Tibial artery (tissue), 4 donors: ENCODE data around the gene MZT2A.
"Not testable (repeated sequence)": the region's sequence is repeated elsewhere in the genome, so short reads cannot be mapped to it uniquely, and the experiment has no call there.

Source experiments
- DNase-seq, 2 donors: peaks; one replicate each; pipeline ENCODE4 v3.0.0-alpha.2; 2019
- H3K27ac ChIP-seq, 2 donors: fragments of 200-600 bp; sonication (generic) in 1 of 2; 1 replicate in 1 of 2; 2 replicates in 1 of 2; pipeline ENCODE4 v1.5.1; 2018 to 2019; ENCODE audit warnings: mild to moderate bottlenecking in 1 of 2
- H3K27me3 ChIP-seq, 2 donors: fragments of 200-600 bp; sonication (generic) in 1 of 2; one replicate each; pipeline versions ENCODE4 v1.5.1 to v1.6.0; 2016 to 2019
- H3K36me3 ChIP-seq, 3 donors: fragments of 200-600 bp; sonication (generic) in 2 of 3; one replicate each; pipeline ENCODE4 v1.5.1; 2016 to 2019; ENCODE audit warnings: mild to moderate bottlenecking in 2 of 3
- H3K4me1 ChIP-seq, 4 donors: fragments of 200-600 bp; sonication (generic) in 2 of 4; 1 replicate in 3 of 4; 2 replicates in 1 of 4; pipeline ENCODE4 v1.5.1; 2016 to 2019
- H3K4me3 ChIP-seq, 2 donors: fragments of 200-600 bp; sonication (generic) in 1 of 2; 1 replicate in 1 of 2; 2 replicates in 1 of 2; pipeline ENCODE4 v1.5.1; 2018 to 2019; ENCODE audit warnings: mild to moderate bottlenecking in 2 of 2
- H3K9me3 ChIP-seq, 3 donors: fragments of 200-600 bp; sonication (generic) in 1 of 3; one replicate each; pipeline ENCODE4 v1.5.1; 2016 to 2019
- intact Hi-C: fragments of 100-400 bp; cut with DNase I; formaldehyde crosslinking; loops from one replicate; pipeline ENCODE4 v1.15.0; 2023; ENCODE audit warnings: low total_unique reads
- TF ChIP-seq, protein P1 (sequence below), 2 experiments: fragments of 200-600 bp in 1 of 2; fragments of 450-650 bp in 1 of 2; IDR thresholded peaks; one replicate each; pipeline ENCODE4 v1.5.1; 2017 to 2019; ENCODE audit warnings: antibody characterized with exemption in 2 of 2, mild to moderate bottlenecking in 1 of 2, moderate library complexity in 1 of 2

Gene MZT2A

DNA sequence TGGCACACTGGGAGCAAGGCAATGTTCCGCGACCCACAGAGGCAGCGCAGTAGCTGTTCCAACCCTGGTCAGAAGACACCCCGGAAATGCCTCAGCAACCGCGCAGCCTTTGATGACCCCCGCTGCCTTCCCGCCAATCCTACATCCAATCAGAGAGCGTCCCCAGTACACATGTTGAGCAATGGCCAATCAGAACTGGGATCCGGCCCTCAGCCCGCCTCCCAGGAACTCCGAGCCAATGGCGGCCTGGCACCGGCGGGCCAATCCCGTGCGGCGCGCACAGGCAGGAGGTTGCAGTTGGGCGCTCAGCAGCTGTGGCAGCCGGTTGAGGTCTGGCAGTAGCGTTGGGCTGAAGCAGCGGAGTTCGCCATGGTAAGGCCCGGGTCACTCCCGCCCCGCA is 16.4 kb downstream of the MZT2A start, which contains the start of gene TUBA3D:
TSS of gene TUBA3D (plus strand) at position 289 of the 400 bp plus-strand sequence. CDS start at position 370, 81 bp downstream.
- H3K4me1 ChIP-seq, result no peaks in the 10 kb centered on the region

DNA sequence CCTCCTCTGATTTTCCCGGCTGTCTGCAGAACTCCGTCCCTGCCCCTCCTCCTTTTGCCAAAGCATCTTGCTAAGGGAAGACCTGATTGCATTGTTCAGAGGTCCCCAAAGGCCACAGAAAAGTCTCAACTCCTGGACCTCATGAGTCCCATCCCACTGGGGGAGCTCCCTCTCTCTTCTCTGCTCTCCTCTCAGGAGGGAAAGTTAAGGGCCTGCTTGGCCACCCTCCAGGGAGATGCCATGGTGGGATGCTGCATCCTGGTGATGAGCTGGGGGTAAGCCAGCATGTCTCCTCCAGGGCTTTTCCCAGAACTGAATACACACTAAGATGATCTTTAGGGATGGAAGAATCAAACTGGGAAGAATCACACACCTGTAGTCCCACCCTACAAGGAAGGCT is 18.9 kb downstream of the MZT2A start:
- H3K4me1 ChIP-seq, H3K4me3 ChIP-seq, H3K36me3 ChIP-seq, intact Hi-C loops, H3K27ac ChIP-seq, H3K9me3 ChIP-seq, DNase-seq, H3K27me3 ChIP-seq: not testable (repeated sequence)

More for the DNA sequence above, 16.4 kb downstream of the MZT2A start, which contains the start of gene TUBA3D:
- intact Hi-C loops, result no loop called here
- peak in 1 of 2 donors; percentile 38 for DNase-seq
- Histone ChIP-seq H3K9me3 (no peaks in the 10 kb centered on the region), H3K27me3 (no peaks in the 10 kb centered on the region), H3K36me3 (peaks cover 0 to 10% (median 0%) of the 10 kb centered on the region in 3 donors), H3K27ac (no peak within 1 kb of the TSS), H3K4me3 (no peak within 1 kb of the TSS)
- TF ChIP-seq, protein P1, sequence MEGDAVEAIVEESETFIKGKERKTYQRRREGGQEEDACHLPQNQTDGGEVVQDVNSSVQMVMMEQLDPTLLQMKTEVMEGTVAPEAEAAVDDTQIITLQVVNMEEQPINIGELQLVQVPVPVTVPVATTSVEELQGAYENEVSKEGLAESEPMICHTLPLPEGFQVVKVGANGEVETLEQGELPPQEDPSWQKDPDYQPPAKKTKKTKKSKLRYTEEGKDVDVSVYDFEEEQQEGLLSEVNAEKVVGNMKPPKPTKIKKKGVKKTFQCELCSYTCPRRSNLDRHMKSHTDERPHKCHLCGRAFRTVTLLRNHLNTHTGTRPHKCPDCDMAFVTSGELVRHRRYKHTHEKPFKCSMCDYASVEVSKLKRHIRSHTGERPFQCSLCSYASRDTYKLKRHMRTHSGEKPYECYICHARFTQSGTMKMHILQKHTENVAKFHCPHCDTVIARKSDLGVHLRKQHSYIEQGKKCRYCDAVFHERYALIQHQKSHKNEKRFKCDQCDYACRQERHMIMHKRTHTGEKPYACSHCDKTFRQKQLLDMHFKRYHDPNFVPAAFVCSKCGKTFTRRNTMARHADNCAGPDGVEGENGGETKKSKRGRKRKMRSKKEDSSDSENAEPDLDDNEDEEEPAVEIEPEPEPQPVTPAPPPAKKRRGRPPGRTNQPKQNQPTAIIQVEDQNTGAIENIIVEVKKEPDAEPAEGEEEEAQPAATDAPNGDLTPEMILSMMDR (IDR thresholded peaks at IDR 0.05), result no peak

- H3K36me3 ChIP-seq, intact Hi-C loops, H3K4me3 ChIP-seq, DNase-seq, H3K27me3 ChIP-seq, H3K9me3 ChIP-seq, H3K27ac ChIP-seq, H3K4me1 ChIP-seq: not testable (repeated sequence)
Observed at GRCh38 chr2:131471624-131472023, 20.6 kb downstream of the MZT2A start.

- H3K9me3 ChIP-seq, intact Hi-C loops, H3K36me3 ChIP-seq, DNase-seq, H3K27me3 ChIP-seq, H3K27ac ChIP-seq, H3K4me3 ChIP-seq, H3K4me1 ChIP-seq: not testable (repeated sequence)
Observed at GRCh38 chr2:131470944-131471343, 21.3 kb downstream of the MZT2A start.

GRCh38 chr2:131467722-131468121 is 24.5 kb downstream of the MZT2A start:
- H3K9me3 ChIP-seq, H3K27me3 ChIP-seq, H3K4me1 ChIP-seq, H3K4me3 ChIP-seq, intact Hi-C loops, DNase-seq, H3K27ac ChIP-seq: not testable (repeated sequence)
- H3K36me3 ChIP-seq, result peaks cover 0 to 10% (median 0%) of the 10 kb centered on the region in 3 donors

DNA sequence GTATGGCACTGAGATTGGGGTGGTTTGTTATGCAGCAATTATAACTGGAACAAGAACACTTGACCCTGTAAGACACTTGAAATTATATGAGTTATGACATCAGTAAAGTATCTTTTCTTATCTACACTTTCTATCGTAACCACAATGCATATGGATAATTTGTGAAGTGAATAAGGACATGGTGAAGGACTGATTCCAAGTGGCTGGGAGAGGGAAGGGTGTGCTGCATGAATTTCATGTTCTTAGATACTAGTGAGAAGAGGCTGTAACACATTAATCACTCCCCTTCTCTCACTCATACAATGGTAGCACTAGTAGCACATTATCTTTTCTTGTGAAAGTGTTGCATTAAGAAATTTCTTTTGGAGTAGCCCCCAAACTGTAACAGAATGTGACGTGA is 37.3 kb downstream of the MZT2A start:
- H3K9me3 ChIP-seq, intact Hi-C loops, H3K27ac ChIP-seq, H3K27me3 ChIP-seq, H3K4me1 ChIP-seq, DNase-seq, H3K36me3 ChIP-seq, H3K4me3 ChIP-seq: not testable (repeated sequence)

- DNase-seq, H3K4me1 ChIP-seq, H3K9me3 ChIP-seq, H3K36me3 ChIP-seq, intact Hi-C loops, H3K27me3 ChIP-seq, H3K27ac ChIP-seq, H3K4me3 ChIP-seq: not testable (repeated sequence)
Observed at GRCh38 chr2:131451265-131451949, 40.8 kb downstream of the MZT2A start.

- DNase-seq, H3K27ac ChIP-seq, H3K4me3 ChIP-seq, H3K9me3 ChIP-seq, intact Hi-C loops, H3K4me1 ChIP-seq, H3K27me3 ChIP-seq, H3K36me3 ChIP-seq: not testable (repeated sequence)
Observed at GRCh38 chr2:131447981-131448380, 44.2 kb downstream of the MZT2A start.

DNA sequence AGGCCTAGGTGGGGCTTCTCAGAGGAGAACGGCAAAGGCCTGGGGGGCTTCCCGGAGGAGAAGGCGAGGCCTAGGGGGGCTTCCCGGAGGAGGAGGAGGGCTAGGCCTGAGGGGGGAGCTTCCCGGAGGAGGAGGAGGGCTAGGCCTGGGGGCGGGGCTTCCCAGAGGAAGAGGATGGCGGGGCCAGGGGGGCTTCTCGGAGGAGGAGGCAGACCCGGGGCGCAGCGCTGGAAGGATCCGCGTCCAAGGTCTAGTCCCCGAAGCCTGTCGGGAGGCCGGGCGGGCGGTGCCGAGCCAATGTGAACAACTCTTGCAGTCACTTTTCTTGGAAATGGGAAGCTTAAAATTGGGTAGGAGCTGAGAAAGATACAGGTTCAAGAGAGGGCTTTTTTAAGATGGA is 46.3 kb downstream of the MZT2A start:
- H3K27me3 ChIP-seq, result peaks cover 0 to 2% of the 10 kb centered on the region in 2 donors
- H3K27ac ChIP-seq, result no peak overlapping the region
- TF ChIP-seq, protein P1 (IDR thresholded peaks at IDR 0.05), result no peak
- H3K9me3 ChIP-seq, result no peaks in the 10 kb centered on the region
- no peak for DNase-seq
- intact Hi-C loops, result no loop called here
- no peaks in the 10 kb centered on the region for H3K4me1 ChIP-seq
- H3K4me3 ChIP-seq, result no peak overlapping the region
- H3K36me3 ChIP-seq, result no peaks in the 10 kb centered on the region

GRCh38 chr2:131445515-131445797 is 46.7 kb downstream of the MZT2A start:
- H3K9me3 ChIP-seq, H3K27me3 ChIP-seq, H3K4me3 ChIP-seq, intact Hi-C loops, H3K36me3 ChIP-seq, H3K27ac ChIP-seq, DNase-seq, H3K4me1 ChIP-seq: not testable (repeated sequence)

DNA sequence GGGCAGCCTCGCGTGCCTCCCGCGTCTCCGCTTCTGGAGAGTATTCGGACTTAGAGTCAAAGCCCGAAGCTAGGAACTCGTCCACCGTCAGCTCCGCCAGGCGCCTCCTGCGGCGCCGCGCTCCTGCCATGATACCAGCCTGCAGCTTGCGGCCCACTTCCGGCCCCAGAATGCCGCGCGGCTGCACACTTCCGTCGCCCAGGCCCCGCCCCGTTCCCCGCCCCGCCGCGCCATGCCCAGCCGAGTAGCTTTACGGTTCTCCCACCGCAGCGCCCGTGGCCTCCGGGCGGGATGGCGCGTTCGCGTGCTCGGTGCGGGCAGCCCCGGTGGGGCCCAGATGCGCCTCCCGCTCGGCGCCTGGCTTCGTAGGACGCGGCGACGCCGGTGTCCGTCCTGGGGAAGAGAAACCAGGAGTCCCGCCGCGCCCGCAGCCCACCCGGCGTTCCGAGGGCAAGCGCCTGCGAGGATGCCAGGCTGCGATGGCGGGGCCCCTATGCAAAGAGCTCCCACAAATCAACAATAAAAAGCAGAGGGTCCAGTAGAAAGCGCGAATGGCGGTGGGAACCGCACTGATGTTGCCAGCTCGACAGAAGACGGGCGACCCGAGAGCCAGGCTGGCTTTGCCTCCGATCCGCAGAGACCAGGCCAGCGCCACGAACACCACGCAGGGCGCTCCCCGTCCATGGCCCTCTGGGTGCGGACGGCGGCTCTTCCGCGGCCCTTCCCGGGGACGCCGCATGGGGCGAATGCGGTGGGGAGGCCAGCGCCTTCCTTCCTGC is 47.3 kb downstream of the MZT2A start:
- H3K4me1 ChIP-seq, H3K36me3 ChIP-seq, H3K27ac ChIP-seq, H3K9me3 ChIP-seq, intact Hi-C loops, H3K27me3 ChIP-seq, DNase-seq, H3K4me3 ChIP-seq: not testable (repeated sequence)

DNA sequence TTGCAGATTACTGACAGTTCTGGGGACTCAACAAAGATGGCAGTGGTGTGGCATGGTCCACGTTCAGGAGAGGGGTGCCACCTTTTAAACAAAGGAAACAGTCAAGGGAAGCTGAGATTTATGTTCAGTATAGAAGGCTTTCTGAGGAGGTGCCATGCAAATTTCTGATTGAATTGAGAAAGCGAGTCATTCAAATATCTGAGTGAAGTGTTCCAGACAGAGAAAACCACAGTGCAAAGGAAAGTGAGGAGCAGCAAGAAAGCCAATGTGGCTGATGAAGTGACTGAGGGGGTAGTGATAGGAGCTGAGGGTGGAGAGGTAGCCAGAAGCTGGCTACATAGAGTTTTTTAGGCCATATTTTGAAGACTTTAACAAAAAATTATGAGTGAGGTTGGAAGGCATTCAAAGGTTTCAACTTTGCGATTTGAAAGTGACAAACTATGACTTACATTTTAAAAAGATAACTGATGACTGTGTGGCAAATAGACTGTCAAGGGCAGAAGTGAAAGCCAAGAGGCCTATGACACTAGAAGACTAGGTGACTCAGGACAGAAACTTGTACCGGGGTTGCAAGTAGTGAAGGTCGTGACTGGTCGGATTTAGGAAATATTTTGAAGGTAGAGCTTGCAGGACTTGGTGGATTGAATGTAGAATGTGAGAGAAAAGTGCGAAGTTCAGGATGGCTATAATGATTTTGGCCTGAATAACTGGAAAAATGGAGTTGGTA is 51.3 kb downstream of the MZT2A start:
- H3K27ac ChIP-seq, H3K9me3 ChIP-seq, H3K4me1 ChIP-seq, H3K27me3 ChIP-seq, H3K36me3 ChIP-seq, H3K4me3 ChIP-seq, intact Hi-C loops, DNase-seq: not testable (repeated sequence)
